Ecto neural progenitor cell (in vitro differentiated cells): ENCODE data around the gene UBE3D.

Source experiments
- DNase-seq: peaks from one replicate; pipeline ENCODE4 v3.0.0-alpha.2; 2018; ENCODE audit warnings: low spot score

The UBE3D gene, protein sequence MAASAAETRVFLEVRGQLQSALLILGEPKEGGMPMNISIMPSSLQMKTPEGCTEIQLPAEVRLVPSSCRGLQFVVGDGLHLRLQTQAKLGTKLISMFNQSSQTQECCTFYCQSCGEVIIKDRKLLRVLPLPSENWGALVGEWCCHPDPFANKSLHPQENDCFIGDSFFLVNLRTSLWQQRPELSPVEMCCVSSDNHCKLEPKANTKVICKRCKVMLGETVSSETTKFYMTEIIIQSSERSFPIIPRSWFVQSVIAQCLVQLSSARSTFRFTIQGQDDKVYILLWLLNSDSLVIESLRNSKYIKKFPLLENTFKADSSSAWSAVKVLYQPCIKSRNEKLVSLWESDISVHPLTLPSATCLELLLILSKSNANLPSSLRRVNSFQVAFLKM

DNA sequence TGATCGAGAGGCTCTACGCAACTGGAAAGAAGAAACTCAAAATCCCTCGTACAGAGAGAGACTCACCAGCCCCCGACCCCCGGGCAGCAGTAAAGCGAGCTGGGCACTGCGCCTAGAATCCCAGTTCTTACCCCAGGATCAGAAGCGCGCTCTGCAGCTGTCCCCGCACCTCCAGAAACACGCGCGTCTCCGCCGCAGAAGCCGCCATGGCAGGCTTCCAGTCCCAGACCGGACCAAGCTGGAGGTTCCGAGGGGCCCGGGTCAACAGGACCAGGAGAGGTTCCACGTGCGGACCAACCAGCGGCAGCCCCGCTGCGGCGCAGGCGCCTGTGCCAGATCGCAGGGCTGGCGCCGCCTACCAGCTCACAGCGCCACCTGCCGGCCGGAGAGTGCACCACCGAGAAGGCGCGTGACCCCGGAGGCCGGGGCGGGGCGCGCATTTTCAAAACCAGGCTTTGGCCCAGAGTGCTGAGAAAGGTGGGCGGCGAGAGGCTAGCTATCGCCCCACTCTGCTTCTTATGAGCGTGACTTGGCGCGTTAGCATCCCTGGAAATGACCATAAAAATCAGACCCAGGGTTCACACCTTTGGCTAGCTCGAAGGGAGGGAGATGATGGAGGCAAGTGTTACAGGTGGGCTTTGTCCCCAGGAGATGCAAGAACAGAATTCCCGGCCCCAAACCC is at the start of gene UBE3D:
UBE3D (minus strand) TSS at position 331 of the 682 bp plus-strand sequence; CDS start at position 208, 123 bp downstream.
- peak; percentile 96 for DNase-seq

DNA sequence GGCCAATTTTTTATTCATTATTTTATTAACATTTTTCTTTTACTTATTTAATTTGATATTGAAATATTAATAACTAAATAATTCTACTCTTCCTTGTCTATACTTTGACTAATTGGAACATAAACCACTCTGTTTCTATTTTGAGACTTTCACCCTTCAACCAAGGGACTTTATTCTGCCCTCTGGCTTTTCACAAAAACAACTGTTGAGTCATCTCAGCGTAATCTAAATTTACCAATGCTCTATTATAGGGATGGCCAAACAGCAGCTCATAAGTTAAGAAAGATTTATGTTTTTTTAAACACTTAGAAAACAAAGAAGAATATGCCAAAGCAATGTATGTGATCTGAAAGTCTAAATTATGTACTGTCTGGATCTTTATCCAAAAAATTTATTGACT is 48.5 kb upstream of the UBE3D start:
- no peak for DNase-seq

DNA sequence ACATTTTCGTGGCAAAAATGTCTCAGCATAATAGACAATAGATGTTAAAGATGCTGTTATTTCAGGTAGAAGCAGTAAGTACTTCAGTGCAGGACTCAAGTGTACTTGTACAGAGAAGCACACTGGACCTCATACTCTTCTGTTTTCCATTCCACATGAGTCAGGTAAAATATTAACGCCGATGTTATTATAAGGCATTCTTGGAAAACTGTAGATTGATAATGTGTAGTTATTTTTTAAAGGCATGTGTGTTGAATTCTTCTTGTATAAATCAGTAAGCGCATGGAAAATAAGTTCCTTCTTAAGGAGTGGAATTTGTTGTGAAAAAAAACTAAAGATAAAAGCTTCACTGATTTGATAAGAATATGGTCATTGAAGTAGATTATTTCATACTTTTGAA is 47.6 kb upstream of the UBE3D start:
- no peak for DNase-seq

DNA sequence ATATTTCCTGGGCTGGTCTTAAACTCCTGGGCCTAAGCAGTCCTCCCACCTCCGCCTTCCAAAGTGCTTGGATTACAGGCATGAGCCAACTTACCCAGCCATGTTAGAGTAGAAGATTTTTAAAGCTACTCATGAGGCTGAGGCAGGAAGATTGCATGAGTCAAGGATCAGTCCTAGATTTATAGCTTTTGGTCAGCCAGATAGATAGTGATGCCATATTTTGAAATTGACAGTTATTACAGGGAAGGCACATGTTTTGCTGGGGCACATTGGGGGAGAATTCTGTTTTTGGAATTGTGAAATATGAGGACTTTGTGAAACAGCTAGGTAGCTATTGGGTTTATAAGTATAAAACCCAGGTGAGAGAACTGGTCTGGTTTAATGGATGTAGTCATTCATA is 42.7 kb upstream of the UBE3D start:
- no peak for DNase-seq

DNA sequence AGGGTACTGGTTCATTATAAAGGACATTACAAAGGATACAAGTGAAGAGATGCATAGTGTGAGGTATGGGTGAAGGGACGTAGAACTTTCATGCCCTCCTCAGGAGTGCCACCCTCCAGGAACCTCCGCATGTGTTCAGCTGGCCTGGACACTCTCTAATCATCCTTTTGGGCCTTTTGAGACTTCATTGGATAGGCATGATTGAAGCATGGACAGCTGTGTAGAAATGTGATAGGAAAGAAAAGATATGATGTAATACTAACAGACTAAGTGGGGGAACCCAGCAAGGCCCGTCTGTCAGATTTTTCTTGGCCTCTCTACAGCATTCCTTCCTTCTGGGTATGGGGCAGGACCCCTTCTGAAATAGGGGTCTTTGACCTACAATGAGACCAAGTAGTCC is 32.9 kb upstream of the UBE3D start:
- no peak for DNase-seq

DNA sequence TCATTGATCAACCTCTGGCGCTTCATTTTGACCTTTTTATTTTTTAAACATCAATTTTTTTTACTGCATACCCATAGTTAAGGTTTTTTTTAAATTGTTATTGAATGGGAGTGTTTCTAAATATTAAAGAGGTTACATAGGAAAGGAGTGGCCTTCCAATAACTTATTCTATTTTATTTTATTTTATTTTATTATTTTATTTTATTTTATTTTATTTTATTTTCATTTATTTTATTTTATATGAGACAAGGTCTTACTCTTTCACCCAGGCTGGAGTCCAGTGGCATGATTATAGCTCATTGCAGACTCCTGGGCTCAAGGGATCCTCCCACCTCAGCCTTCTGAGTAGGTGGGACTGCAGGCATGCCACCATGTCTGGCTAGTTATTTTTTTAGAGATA is 32.0 kb upstream of the UBE3D start:
- DNase-seq: no peak

DNA sequence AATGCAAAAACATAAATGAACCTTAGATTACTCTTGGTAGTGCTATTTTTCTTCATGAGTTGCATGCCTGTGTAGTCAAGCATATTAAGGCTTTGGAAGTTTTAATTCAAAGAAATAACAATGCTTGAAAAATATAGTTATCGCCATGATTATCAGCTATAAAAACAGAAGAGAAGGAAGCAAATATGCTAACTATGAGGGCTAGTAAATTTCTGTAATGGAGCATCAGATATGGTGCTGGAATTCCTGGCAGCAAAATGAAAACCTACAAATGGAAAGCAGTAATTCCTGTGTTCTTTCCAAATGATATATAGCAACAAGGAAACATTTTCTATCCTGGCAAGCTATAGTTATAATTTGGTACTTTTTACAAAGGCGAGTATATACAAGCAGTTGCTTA is 31.6 kb upstream of the UBE3D start:
- no peak for DNase-seq

DNA sequence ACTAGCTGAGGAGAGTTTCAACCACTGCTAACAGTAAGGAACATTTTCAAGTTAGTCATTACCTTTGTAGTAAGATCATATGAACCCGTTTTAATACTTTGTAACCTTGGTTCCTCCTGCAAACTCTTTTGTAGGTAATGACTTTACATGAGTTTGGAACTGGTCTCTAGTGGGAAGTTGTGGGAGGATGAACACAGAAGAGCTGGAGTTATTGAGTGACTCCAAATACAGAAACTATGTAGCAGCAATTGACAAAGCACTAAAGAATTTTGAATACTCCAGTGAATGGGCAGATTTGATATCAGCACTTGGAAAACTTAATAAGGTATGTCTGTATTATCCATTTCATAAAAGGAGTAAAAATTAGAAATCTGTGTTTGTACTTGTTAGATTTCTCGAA is 31.1 kb upstream of the UBE3D start:
- DNase-seq: no peak

DNA sequence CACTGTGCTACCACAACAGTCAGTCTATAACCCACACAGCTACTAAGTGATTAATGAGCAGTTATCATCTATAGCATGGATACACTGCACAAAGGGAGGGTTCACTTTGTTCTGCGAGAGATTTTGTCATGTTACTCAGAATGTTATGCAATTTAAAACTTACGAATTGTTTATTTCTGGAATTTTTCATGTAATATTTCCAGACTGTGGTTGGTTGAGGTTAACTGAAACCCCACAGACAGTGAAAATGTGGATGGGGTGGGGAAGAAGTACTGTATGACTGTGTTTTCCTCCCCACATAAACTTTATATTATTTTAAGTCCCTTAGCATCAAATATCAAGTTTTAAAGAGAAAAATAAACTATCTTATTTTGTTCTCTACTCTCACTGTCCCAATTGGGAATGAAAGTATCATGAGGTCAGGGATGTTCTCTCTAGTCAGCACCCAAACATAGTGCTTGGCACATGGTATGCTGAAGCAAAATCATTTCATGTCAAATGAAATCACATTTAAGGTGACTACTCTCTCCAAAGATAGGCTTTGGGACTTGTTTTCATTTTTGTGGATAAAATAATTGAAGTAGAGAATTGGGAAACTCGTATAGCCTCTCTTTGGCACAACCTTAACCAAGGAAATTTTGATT is 27.2 kb upstream of the UBE3D start:
- DNase-seq: no peak

DNA sequence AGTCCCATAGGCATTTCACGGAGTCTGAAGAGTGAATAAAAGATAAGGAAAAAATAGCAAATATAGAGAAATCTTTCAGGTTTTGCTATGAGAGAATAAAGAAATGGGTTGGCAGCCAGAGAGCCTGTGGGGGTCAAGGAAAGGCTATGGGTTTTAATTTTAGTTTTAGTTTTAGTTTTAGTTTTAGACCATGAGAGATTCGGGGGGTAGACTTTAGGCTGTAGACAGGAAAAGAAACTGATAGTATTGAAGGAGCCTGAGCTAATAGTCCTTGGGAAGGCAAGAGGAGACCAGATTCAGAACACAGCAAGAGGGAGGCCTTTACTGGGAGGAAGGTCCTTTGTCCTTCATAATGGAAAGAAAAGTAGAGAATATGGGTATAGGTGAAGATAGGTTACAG is 21.1 kb upstream of the UBE3D start:
- no peak for DNase-seq

DNA sequence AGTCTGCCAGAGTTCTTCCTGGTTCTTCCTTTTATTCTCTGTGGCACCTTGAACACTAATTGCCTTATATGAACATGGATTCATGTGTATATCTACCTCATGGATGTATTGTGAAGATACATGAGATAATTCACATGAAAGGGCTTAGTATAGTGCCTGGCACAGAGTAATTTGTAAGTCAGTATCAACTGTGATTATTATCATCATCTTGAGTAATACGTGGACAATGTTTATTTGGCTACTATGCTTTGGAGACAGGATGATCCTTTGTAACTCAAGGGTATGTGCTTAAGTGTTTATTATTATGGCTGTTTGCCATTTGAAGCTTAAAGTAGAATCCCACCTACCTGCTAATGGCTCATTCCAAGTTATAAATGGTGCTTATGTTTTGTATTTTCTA is 17.8 kb upstream of the UBE3D start:
- DNase-seq: no peak

DNA sequence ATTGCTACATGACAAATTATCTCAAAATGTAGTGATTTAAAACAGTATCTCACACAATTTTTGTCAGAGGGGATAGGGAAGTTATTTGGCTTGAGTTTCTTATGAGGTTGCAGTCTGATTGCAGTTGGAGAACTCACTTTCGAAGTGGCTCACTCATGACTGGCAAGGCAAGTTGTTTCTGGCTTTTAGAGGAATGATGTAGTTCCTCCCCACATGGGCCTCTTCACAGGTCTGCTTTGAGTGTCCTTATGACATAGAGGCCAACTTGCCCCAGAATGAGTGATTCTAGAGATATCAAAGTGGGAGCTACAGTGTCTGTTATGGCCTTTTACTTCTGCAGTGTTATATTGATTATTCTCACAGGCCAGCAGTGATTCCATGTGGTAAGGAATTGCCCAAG is 8.0 kb upstream of the UBE3D start:
- no peak for DNase-seq

DNA sequence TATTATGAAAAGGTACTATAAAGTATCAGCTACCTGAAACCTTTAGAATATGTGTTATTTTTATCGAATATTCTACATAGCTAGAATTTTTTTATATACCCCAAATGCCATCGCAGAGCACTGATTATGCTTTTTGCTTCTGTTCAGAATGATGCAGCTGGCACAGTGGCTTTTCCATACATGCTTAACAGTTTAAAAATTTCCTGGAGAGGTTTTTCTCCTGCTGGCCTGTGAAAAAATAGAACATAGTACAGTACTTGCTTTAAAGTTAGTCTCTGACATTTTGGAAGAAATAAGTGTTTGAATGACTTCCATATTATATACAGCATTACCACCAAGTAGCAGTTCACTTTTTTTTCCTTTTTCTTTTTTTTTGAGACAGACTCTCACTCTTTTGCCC is 7.1 kb upstream of the UBE3D start:
- no peak for DNase-seq

DNA sequence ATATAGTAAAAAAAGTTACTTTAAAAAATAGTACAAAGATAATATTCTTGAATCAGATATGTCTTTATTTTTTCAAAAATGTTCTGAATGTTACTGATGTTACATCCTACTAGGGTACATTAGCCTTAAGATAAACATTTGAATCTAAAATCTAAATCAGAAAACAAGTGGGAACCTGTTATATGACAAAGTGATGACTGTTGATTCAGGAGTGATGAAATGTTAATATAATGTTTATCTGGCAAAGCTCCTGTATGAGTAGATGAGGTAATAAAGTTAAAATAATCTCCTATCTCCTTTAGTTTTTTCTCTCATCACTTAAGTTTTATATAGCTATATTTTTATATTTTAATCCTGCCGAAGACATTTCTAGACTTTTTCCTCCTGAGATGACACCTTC is 6.1 kb upstream of the UBE3D start:
- DNase-seq: no peak

DNA sequence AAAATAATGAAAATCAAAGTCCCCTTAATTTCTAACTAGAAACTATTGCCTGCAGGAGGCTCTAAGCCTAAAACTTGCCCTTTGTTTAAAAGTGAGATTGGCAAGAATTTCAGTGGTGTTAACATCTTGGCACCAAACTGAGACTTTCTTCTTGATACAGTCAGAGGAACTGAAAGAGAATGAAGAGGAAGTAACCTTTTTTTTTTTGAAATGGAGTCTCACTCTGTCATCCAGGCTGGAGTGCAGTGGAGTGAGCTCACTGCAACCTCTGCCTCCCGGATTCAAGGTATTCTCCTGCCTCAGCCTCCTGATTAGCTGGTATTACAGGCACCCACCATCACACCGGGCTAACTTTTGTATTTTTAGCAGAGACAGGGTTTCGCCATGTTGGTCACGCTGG is 5.4 kb upstream of the UBE3D start:
- no peak for DNase-seq

DNA sequence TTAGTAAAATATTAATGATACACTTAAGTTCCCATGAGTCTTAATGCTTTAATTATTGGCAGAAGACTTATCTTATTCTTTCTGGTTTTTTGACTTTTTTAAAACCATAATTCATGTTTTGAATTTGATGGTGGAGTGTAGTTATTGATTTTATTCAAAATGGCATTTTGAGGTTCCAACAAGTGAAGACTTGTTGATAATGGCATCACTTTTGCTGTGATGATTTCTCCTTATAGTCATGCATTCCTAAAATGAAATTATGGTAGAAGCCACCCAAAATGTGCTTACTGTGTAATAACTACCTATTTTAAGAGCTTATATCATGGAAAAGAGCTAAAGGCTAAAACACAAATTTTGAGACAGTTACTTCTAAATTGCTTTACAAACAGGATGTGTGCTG is 4.0 kb upstream of the UBE3D start:
- no peak for DNase-seq

DNA sequence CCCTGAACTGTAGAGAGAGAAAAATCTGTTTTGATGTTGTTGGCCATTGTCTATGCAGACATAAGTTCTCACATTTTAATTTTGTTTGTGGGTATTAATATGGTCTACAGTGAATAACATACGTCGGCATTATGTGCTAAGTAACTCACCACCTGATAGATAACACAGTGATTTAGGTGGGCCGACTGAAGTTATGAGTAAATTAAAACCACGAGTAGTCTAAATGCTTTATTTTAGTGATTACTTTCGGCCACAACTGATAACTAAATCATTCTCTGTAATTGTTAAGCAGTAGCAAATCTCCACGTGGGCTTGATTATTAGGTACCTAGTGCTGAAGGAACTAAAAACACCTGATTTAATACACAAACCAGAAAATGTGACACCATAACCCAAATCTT is 3.0 kb upstream of the UBE3D start:
- DNase-seq: no peak

DNA sequence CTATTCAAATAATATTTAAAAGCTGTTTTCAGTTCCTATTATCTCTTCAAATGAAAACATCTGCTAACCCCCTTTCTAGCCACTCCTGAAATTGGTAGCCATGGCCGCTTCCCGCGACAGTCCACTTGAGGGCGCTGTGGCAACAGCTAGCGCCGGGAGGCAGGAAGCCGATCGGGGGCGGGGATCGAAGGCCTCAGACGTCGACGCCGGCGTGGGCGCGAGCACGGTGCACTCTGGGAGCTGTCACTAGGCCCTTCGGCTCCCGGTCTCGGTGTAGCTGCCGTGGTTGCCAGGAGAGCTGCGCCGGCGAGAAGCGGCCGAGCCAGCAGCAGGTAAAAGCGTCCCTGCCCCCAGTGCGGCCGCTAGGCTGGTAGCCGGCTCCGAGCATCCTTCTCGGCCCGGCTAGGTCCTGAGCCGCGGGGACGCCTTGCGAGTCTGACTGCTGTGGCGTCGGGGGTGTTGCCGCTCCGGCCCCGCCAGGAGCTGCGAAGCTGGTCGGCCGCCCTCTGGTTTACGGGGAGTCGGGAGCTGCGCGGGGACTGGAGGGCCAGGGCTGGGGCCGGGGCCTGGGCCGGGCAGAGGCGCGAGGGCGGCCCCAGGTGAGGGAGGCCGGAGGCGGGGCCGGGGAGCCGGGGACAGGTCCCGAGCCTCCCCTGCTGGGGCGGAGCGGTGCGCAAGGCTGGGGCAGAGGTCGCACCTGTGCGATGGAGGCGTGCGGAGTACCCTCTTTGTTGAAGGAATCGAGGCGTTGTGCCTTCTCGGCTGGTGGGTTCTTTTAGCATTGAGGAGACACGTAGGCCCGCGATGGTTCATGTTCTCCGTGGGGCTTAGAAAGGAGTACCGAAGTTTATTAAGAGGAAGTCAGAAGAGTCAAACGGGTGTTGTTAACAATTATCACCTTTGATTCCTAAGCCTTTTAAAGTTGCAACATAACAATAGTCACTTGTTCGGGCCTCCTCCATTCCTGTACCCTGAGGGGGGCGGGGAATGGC is 2.1 kb upstream of the UBE3D start, which contains the start of gene DOP1A:
DOP1A (plus strand) TSS at position 224 of the 992 bp plus-strand sequence. CDS start 29,307 bp downstream, outside the sequence.
- peak; percentile 97 for DNase-seq

DNA sequence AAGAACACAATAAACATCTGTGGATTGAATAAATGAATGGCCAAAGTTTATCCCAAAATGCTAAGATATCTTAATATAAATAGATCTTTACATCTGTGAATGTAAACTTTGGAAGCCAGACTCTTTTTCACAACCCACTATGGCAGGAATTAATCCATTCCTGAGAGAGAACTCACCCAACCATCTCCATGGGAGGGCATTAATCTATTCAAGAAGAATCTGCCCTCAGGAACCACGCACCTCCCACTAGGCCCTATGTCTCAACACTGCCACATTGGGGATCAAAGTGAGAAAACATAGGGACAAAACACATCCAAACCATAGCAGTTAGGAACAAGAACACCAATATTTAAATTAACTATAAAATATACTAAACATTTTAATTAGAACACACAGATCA is 3.4 kb downstream of the UBE3D start:
- DNase-seq: no peak

DNA sequence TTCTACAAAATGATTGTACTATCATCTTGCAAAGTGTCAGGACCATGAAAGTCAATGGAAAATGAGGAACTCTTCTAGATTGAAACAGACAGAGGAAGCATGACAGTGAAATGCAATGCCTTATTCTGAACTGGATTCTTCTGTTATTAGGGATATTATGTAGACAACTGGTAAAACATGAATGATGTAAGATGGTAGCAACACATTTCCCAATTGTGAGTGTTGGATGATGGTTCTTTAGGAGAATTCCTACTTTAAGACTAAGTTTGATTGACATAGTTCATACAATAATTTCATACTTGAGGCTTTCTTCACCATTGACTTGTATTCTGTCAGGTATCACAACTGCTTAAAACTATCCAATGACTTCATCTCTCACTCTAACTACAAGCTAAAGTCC is 4.5 kb downstream of the UBE3D start:
- no peak for DNase-seq

DNA sequence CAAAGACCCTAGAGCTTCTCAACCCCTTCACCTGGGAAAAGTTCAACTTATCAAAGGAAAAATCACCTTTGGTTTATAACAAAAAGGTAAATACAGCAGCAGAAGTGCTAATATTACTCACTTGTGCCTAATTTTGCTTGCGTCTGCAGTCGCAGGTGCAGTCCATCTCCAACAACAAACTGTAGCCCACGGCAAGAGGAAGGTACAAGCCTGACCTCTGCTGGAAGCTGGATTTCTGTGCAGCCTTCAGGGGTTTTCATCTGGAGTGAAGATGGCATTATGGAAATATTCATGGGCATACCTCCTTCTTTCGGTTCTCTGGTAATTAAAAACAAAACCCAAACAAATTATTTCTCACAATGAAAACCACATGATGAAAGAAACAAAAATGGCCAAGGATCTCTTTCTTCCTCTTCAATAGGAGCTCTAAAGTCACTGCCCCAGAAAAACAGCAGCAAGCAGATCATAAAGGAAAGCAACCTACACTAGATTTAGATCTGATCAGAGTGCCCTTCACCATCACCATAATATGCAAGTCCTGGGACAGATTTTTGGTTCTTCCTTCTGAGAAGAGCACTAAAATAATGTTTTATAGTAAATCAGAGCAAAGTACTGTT is 7.8 kb downstream of the UBE3D start:
- peak; percentile 64 for DNase-seq
